ENCODE measurements around the gene SOX6.

SOX6 gene

GRCh38 chr11:16356761-16357393 is 531 bp upstream of the SOX6 start:
- no peak overlapping the region for H3K4me3 Mint-ChIP-seq
- no peaks in the 10 kb centered on the region for H3K27me3 Mint-ChIP-seq
- H3K36me3 Mint-ChIP-seq: no peaks in the 10 kb centered on the region
- H3K27ac Mint-ChIP-seq: no peak overlapping the region
- no peak for ATAC-seq (replicated peaks)
- DNase-seq: no peak
- no peaks in the 10 kb centered on the region for H3K4me1 Mint-ChIP-seq
- H3K9me3 Mint-ChIP-seq: no peaks in the 10 kb centered on the region

GRCh38 chr11:16352707-16353106 is 3.6 kb downstream of the SOX6 start:
- H3K36me3 Mint-ChIP-seq: no peaks in the 10 kb centered on the region
- no peaks in the 10 kb centered on the region for H3K9me3 Mint-ChIP-seq
- H3K4me3 Mint-ChIP-seq: no peak overlapping the region
- no peak overlapping the region for H3K27ac Mint-ChIP-seq
- H3K27me3 Mint-ChIP-seq: no peaks in the 10 kb centered on the region
- DNase-seq (no peak), ATAC-seq (replicated peaks) (no peak)
- H3K4me1 Mint-ChIP-seq: no peaks in the 10 kb centered on the region

- Mint-ChIP-seq H3K27me3 (no peaks in the 10 kb centered on the region), H3K4me3 (no peak overlapping the region), H3K4me1 (no peaks in the 10 kb centered on the region), H3K9me3 (no peaks in the 10 kb centered on the region), H3K36me3 (no peaks in the 10 kb centered on the region), H3K27ac (no peak overlapping the region)
- DNase-seq (no peak), ATAC-seq (replicated peaks) (no peak)
These were observed 6.2 kb downstream of the SOX6 start for GRCh38 chr11:16350125-16350524.

GRCh38 chr11:16347928-16348685 is 8.2 kb downstream of the SOX6 start:
- Mint-ChIP-seq H3K4me3 (no peak overlapping the region), H3K9me3 (no peaks in the 10 kb centered on the region), H3K36me3 (no peaks in the 10 kb centered on the region), H3K4me1 (no peaks in the 10 kb centered on the region), H3K27me3 (no peaks in the 10 kb centered on the region), H3K27ac (no peak overlapping the region)
- DNase-seq: no peak
- ATAC-seq (replicated peaks): no peak

GRCh38 chr11:16346975-16347374 is 9.4 kb downstream of the SOX6 start:
- Mint-ChIP-seq H3K36me3 (no peaks in the 10 kb centered on the region), H3K27me3 (no peaks in the 10 kb centered on the region), H3K4me3 (no peak overlapping the region), H3K27ac (no peak overlapping the region), H3K4me1 (no peaks in the 10 kb centered on the region), H3K9me3 (no peaks in the 10 kb centered on the region)
- no peak for ATAC-seq (replicated peaks)
- DNase-seq: no peak

- no peaks in the 10 kb centered on the region for H3K4me1 Mint-ChIP-seq
- ATAC-seq (replicated peaks) (no peak), DNase-seq (no peak)
- no peak overlapping the region for H3K4me3 Mint-ChIP-seq
- no peaks in the 10 kb centered on the region for H3K36me3 Mint-ChIP-seq
- H3K9me3 Mint-ChIP-seq: no peaks in the 10 kb centered on the region
- no peaks in the 10 kb centered on the region for H3K27me3 Mint-ChIP-seq
- H3K27ac Mint-ChIP-seq: no peak overlapping the region
These were observed 14.5 kb downstream of the SOX6 start for GRCh38 chr11:16341853-16342252.

GRCh38 chr11:16338393-16338792 is 18.0 kb downstream of the SOX6 start:
- ATAC-seq (replicated peaks) (no peak), DNase-seq (no peak)
- no peaks in the 10 kb centered on the region for H3K36me3 Mint-ChIP-seq
- H3K9me3 Mint-ChIP-seq: no peaks in the 10 kb centered on the region
- no peaks in the 10 kb centered on the region for H3K4me1 Mint-ChIP-seq
- H3K27ac Mint-ChIP-seq: no peak overlapping the region
- H3K27me3 Mint-ChIP-seq: no peaks in the 10 kb centered on the region
- H3K4me3 Mint-ChIP-seq: no peak overlapping the region

- H3K4me1 Mint-ChIP-seq: no peaks in the 10 kb centered on the region
- H3K27me3 Mint-ChIP-seq: no peaks in the 10 kb centered on the region
- H3K36me3 Mint-ChIP-seq: no peaks in the 10 kb centered on the region
- no peak overlapping the region for H3K27ac Mint-ChIP-seq
- no peaks in the 10 kb centered on the region for H3K9me3 Mint-ChIP-seq
- ATAC-seq (replicated peaks) (no peak), DNase-seq (no peak)
- no peak overlapping the region for H3K4me3 Mint-ChIP-seq
These were observed 18.7 kb downstream of the SOX6 start for GRCh38 chr11:16337421-16338213.

GRCh38 chr11:16336721-16337120 is 19.6 kb downstream of the SOX6 start:
- no peak overlapping the region for H3K27ac Mint-ChIP-seq
- H3K36me3 Mint-ChIP-seq: no peaks in the 10 kb centered on the region
- H3K9me3 Mint-ChIP-seq: no peaks in the 10 kb centered on the region
- DNase-seq (no peak), ATAC-seq (replicated peaks) (no peak)
- no peak overlapping the region for H3K4me3 Mint-ChIP-seq
- H3K4me1 Mint-ChIP-seq: no peaks in the 10 kb centered on the region
- H3K27me3 Mint-ChIP-seq: no peaks in the 10 kb centered on the region

- H3K27ac Mint-ChIP-seq: no peak overlapping the region
- H3K4me3 Mint-ChIP-seq: no peak overlapping the region
- no peaks in the 10 kb centered on the region for H3K27me3 Mint-ChIP-seq
- no peaks in the 10 kb centered on the region for H3K9me3 Mint-ChIP-seq
- ATAC-seq (replicated peaks): no peak
- H3K36me3 Mint-ChIP-seq: no peaks in the 10 kb centered on the region
- no peaks in the 10 kb centered on the region for H3K4me1 Mint-ChIP-seq
- DNase-seq: no peak
These were observed 20.1 kb downstream of the SOX6 start for GRCh38 chr11:16336204-16336603.

GRCh38 chr11:16335236-16335962 is 20.9 kb downstream of the SOX6 start:
- Mint-ChIP-seq H3K9me3 (no peaks in the 10 kb centered on the region), H3K4me1 (no peaks in the 10 kb centered on the region), H3K27ac (no peak overlapping the region), H3K36me3 (no peaks in the 10 kb centered on the region), H3K27me3 (no peaks in the 10 kb centered on the region), H3K4me3 (no peak overlapping the region)
- DNase-seq: no peak
- ATAC-seq (replicated peaks): no peak

- Mint-ChIP-seq H3K4me3 (no peak overlapping the region), H3K4me1 (no peaks in the 10 kb centered on the region), H3K27ac (no peak overlapping the region), H3K27me3 (no peaks in the 10 kb centered on the region), H3K36me3 (no peaks in the 10 kb centered on the region), H3K9me3 (peaks cover 3 to 4% of the 10 kb centered on the region in 2 donors)
- ATAC-seq (replicated peaks) (no peak), DNase-seq (no peak)
These were observed 29.6 kb downstream of the SOX6 start for GRCh38 chr11:16326679-16327297.

- Mint-ChIP-seq H3K27me3 (no peaks in the 10 kb centered on the region), H3K4me3 (no peak overlapping the region), H3K4me1 (no peaks in the 10 kb centered on the region), H3K36me3 (no peaks in the 10 kb centered on the region), H3K27ac (no peak overlapping the region), H3K9me3 (peaks cover 3 to 4% of the 10 kb centered on the region in 2 donors)
- DNase-seq: no peak
- ATAC-seq (replicated peaks): no peak
These were observed 34.2 kb downstream of the SOX6 start for GRCh38 chr11:16322190-16322589.

GRCh38 chr11:16321148-16321547 is 35.2 kb downstream of the SOX6 start:
- Mint-ChIP-seq H3K27me3 (no peaks in the 10 kb centered on the region), H3K36me3 (no peaks in the 10 kb centered on the region), H3K4me1 (no peaks in the 10 kb centered on the region), H3K9me3 (peaks cover 3 to 4% of the 10 kb centered on the region in 2 donors), H3K27ac (no peak overlapping the region), H3K4me3 (no peak overlapping the region)
- no peak for DNase-seq
- no peak for ATAC-seq (replicated peaks)

All from stimulated activated naive B cell treated with anti-CD40 and anti-IgM and Interleukin-4, amounts not matched to agents 10 μg/mL and 1 μg/mL and 100 μg/mL, for 72 hours (primary cell).